Adrenal gland (tissue), 12 donors: ENCODE measurements around the gene LTB4R. TPM values are rescaled to one million over a fixed set of nuclear protein-coding genes. Genes with fewer than 3 reads are reported as not detected.

Source experiments
- DNase-seq, 7 donors: peaks; one replicate each; pipeline ENCODE4 v3.0.0-alpha.2; 2019 to 2020
- H3K27ac ChIP-seq, 5 donors: fragments of 200-600 bp; sonication (generic) in 4 of 5; 1 replicate in 3 of 5; 2 replicates in 2 of 5; pipeline versions ENCODE4 v1.5.1 to v1.8.0; 2016 to 2020; ENCODE audit warnings: mild to moderate bottlenecking in 1 of 5
- H3K27me3 ChIP-seq: fragments of 200-600 bp; 2 replicates; pipeline ENCODE4 v1.8.0; 2021
- H3K36me3 ChIP-seq, 2 donors: fragments of 200-600 bp; replicated peaks in 1 of 2; 1 replicate in 1 of 2; 2 replicates in 1 of 2; pipeline versions ENCODE4 v1.5.1 to v1.8.0; 2018 to 2022
- H3K4me1 ChIP-seq, 2 donors: fragments of 200-600 bp; replicated peaks in 1 of 2; 1 replicate in 1 of 2; 2 replicates in 1 of 2; pipeline versions ENCODE4 v1.5.1 to v1.8.0; 2018 to 2021
- H3K4me3 ChIP-seq, 4 donors: fragments of 200-600 bp; sonication (generic) in 3 of 4; one replicate each; pipeline ENCODE4 v1.5.1; 2016 to 2018
- H3K9me3 ChIP-seq, 3 donors: fragments of 200-600 bp; sonication (generic) in 1 of 3; replicated peaks in 1 of 3; 1 replicate in 2 of 3; 2 replicates in 1 of 3; pipeline versions ENCODE4 v1.5.1 to v1.8.0; 2016 to 2021
- CTCF ChIP-seq, 6 experiments: fragments of 450-650 bp in 4 of 6; fragments of 200-600 bp in 2 of 6; sonication (generic) in 1 of 6; IDR thresholded peaks; 1 replicate in 5 of 6; 2 replicates in 1 of 6; pipeline versions ENCODE4 v1.5.1 to v1.8.0; 2016 to 2021; ENCODE audit warnings: antibody characterized with exemption in 6 of 6, mild to moderate bottlenecking in 2 of 6, moderate library complexity in 1 of 6
- POLR2A ChIP-seq, 2 donors: fragments of 450-650 bp; IDR thresholded peaks; one replicate each; pipeline ENCODE4 v1.6.1; 2017; ENCODE audit warnings: antibody characterized with exemption in 2 of 2, mild to moderate bottlenecking in 2 of 2, moderate library complexity in 1 of 2
- WGBS, 4 donors: extraction: QIAGEN DNeasy Blood & Tissue Kit in 2 of 4; methylation state at CpG; one replicate each; pipeline versions ENCODE4 v1.1.5 to v1.1.7; 2013 to 2017; 5-methylcytosine and 5-hydroxymethylcytosine counted together
- intact Hi-C, 2 donors: fragments of 100-400 bp; cut with DNase I; formaldehyde crosslinking; loops; one replicate each; pipeline versions ENCODE4 v1.14.1 to v1.15.0; 2022 to 2023
- polyA plus RNA-seq, 3 donors: library from polyadenylated mRNA; stranded (reverse); fragments of 200-250 nt in 2 of 3; fragments of 350-450 nt in 1 of 3; fragmentation: Illumina TruSeq in 1 of 3; extraction: RNeasy Lipid Tissue Mini Kit (QIAGEN cat#74804) in 1 of 3; gene quantifications; one replicate each; pipeline ENCODE4 v1.2.3, GENCODE V29; 2013 to 2014
- total RNA-seq, 9 donors: library from RNA; depleted of rRNA in 4 of 9; stranded (reverse); fragments of >200 nt in 4 of 9; fragments of 120-200 nt in 1 of 9; fragmentation: NEBNext Ultra II Directional in 1 of 9; extraction: Animal tissue kit (Norgen Biotek cat#: 25700) in 1 of 9; gene quantifications; one replicate each; pipeline versions ENCODE4 v1.1.0 to v1.2.4, GENCODE V29; 2013 to 2023
- donor health status: healthy with polysubstance abuse.
- donor health status: Bipolar disorder and iron deficiency.
- donor health status: DM: yes; HTN: yes; CAD: no.
- donor health status: DM: no; HTN: no; CAD: no.
- donor health status: DM: no; HTN: no; CAD: no.
- donor health status: DM: yes; HTN: yes; CAD: no.

Gene LTB4R
- total and polyA plus RNA-seq, 12 donors = 1.4 to 30.2 (median 11.6) TPM

- no peaks in the 10 kb centered on the region for H3K9me3 ChIP-seq
- 70 to 75% (median 72%) methylated on average over 5 of the region's 5 CpGs for WGBS, 4 donors
- H3K27me3 ChIP-seq = no peaks in the 10 kb centered on the region
- no peak for TF ChIP-seq POLR2A (IDR thresholded peaks at IDR 0.05)
- no peak for TF ChIP-seq CTCF (IDR thresholded peaks at IDR 0.05)
- H3K4me3 ChIP-seq = peak within 1 kb of the TSS in 3 of 4 donors; percentile 21 to 64 (median 41)
- peaks cover 0 to 33% of the 10 kb centered on the region in 2 donors for H3K36me3 ChIP-seq
- H3K4me1 ChIP-seq = peaks cover 20 to 52% of the 10 kb centered on the region in 2 donors
- peak within 1 kb of the TSS; percentile 68 to 97 (median 83) for H3K27ac ChIP-seq
- intact Hi-C loops = loop anchor here in 1 of 2 donors (10.0 kb wide), 1 partner anchor 65 kb away; the partner anchor contains the start of gene TINF2
- DNase-seq = peak in 1 of 7 donors; percentile 21
These were observed 1.6 kb upstream of the LTB4R start, which contains the start of gene LTB4R2 for GRCh38 chr14:24309538-24310264. TSS of gene LTB4R2 (plus strand) at chr14:24310140. CDS start at chr14:24310665, 525 bp downstream.

GRCh38 chr14:24310265-24310645 is 1.0 kb upstream of the LTB4R start:
- peak in 1 of 7 donors; percentile 36 for DNase-seq
- Histone ChIP-seq H3K27ac (peak overlapping the region in 4 of 5 donors; percentile 68 to 97 (median 88)), H3K9me3 (no peaks in the 10 kb centered on the region), H3K36me3 (peaks cover 0 to 28% of the 10 kb centered on the region in 2 donors), H3K27me3 (no peaks in the 10 kb centered on the region), H3K4me3 (peak overlapping the region in 2 of 4 donors; percentile 21 to 64), H3K4me1 (peaks cover 20 to 52% of the 10 kb centered on the region in 2 donors)
- intact Hi-C loops = no loop called here
- TF ChIP-seq CTCF (IDR thresholded peaks at IDR 0.05) = no peak
- TF ChIP-seq POLR2A (IDR thresholded peaks at IDR 0.05) = no peak
- 35 to 42% (median 39%) methylated on average over 4 to 5 of the region's 5 CpGs for WGBS, 4 donors

- H3K4me3 ChIP-seq = peak overlapping the region in 1 of 4 donors; percentile 64
- H3K27ac ChIP-seq = peak overlapping the region; percentile 68 to 97 (median 83)
- intact Hi-C loops = no loop called here
- WGBS, 4 donors = 81 to 86% (median 84%) methylated on average over 1 of the region's 1 CpG
- peaks cover 0 to 10% of the 10 kb centered on the region in 2 donors for H3K36me3 ChIP-seq
- TF ChIP-seq POLR2A (IDR thresholded peaks at IDR 0.05) (no peak), CTCF (IDR thresholded peaks at IDR 0.05) (peak in 1 of 6 experiments; percentile 11)
- H3K4me1 ChIP-seq = peaks cover 20 to 57% of the 10 kb centered on the region in 2 donors
- peak in 3 of 7 donors; percentile 54 to 64 (median 59) for DNase-seq
- H3K9me3 ChIP-seq = no peaks in the 10 kb centered on the region
- no peaks in the 10 kb centered on the region for H3K27me3 ChIP-seq
These were observed 724 bp downstream of the LTB4R start for GRCh38 chr14:24311837-24312615.
